Calu3 (cell line): ENCODE data around the gene SIGLEC9. TPM values are rescaled to one million over a fixed set of nuclear protein-coding genes. Genes with fewer than 3 reads are reported as not detected.
A peak's percentile ranks its signal among the peaks of the same experiment; 100 is the strongest.

Source experiments
- BruUV-seq: library from RNA; stranded (reverse); fragments of 400-500 nt; replicated peaks from 2 replicates; lab custom pipeline; 2021; lab: Mats Ljungman, UMichigan
- CTCF ChIA-PET: fragments of 300-600 bp; sonication (Branson Sonifier 250); formaldehyde crosslinking; loops from one replicate; lab custom pipeline; 2022; ENCODE audit warnings: antibody characterized with exemption; lab: Charles Lee
- DNase-seq: peaks from one replicate; pipeline ENCODE4 v3.0.0; 2022
- H3K27ac Mint-ChIP-seq: one replicate; pipeline ENCODE4 v1.8.0; 2022; ENCODE audit warnings: mixed read lengths; ENCODE audit not compliant: unreplicated experiment
- H3K27me3 Mint-ChIP-seq: one replicate; pipeline ENCODE4 v1.8.0; 2022; ENCODE audit warnings: mixed read lengths; ENCODE audit not compliant: unreplicated experiment
- H3K36me3 Mint-ChIP-seq: one replicate; pipeline ENCODE4 v1.8.0; 2022; ENCODE audit warnings: mild to moderate bottlenecking, moderate library complexity, mixed read lengths; ENCODE audit not compliant: insufficient read depth, unreplicated experiment
- H3K4me1 Mint-ChIP-seq: one replicate; pipeline ENCODE4 v1.8.0; 2022; ENCODE audit warnings: mild to moderate bottlenecking, low read depth, mixed read lengths; ENCODE audit not compliant: unreplicated experiment
- H3K4me3 Mint-ChIP-seq: one replicate; pipeline ENCODE4 v1.8.0; 2022; ENCODE audit warnings: mild to moderate bottlenecking, low read depth, moderate library complexity, mixed read lengths; ENCODE audit not compliant: unreplicated experiment
- H3K9me3 Mint-ChIP-seq: one replicate; pipeline ENCODE4 v1.8.0; 2022; ENCODE audit warnings: low read depth, mixed read lengths; ENCODE audit not compliant: unreplicated experiment
- CTCF ChIP-seq: fragments of 200-600 bp; IDR thresholded peaks from one replicate; pipeline ENCODE4 v1.8.0; 2022; ENCODE audit warnings: antibody characterized with exemption; ENCODE audit not compliant: unreplicated experiment
- intact Hi-C: fragments of 100-400 bp; cut with micrococcal nuclease; formaldehyde crosslinking; loops from one replicate; pipeline ENCODE4 v1.10.0; 2022; ENCODE audit not compliant: unreplicated experiment
- total RNA-seq: library from RNA; stranded (reverse); gene quantifications from 2 replicates; pipeline ENCODE4 v1.2.3, GENCODE V29; 2022

Gene SIGLEC9
- total RNA-seq, 1 experiment from 2014 or later: not detected

- Mint-ChIP-seq H3K27me3 (peaks cover 96% of the 10 kb centered on the region), H3K4me1 (no peaks in the 10 kb centered on the region), H3K4me3 (no peak overlapping the region), H3K27ac (no peak overlapping the region), H3K36me3 (no peaks in the 10 kb centered on the region), H3K9me3 (no peaks in the 10 kb centered on the region)
- no peak for TF ChIP-seq CTCF
- DNase-seq: no peak
- BruUV-seq: no TSS peak
- CTCF ChIA-PET: no interaction called here
- intact Hi-C loops: no loop called here
Observed at GRCh38 chr19:51150627-51151026, 25.9 kb downstream of the SIGLEC9 start.

- Mint-ChIP-seq H3K9me3 (no peaks in the 10 kb centered on the region), H3K4me3 (no peak overlapping the region), H3K36me3 (no peaks in the 10 kb centered on the region), H3K27ac (no peak overlapping the region), H3K27me3 (peaks cover 100% of the 10 kb centered on the region), H3K4me1 (no peaks in the 10 kb centered on the region)
- BruUV-seq: no TSS peak
- CTCF ChIA-PET: interaction anchor here (0.6 to 3.4 kb wide), 2 partner anchors 11 to 103 kb away, joined by 3 to 21 read pairs; no protein-coding TSS in a partner anchor
- DNase-seq: no peak
- intact Hi-C loops: loop anchor here (5.0 kb wide), 1 partner anchor 506 kb away; no protein-coding TSS in a partner anchor
- no peak for TF ChIP-seq CTCF
Observed at GRCh38 chr19:51156710-51157109, 32.0 kb downstream of the SIGLEC9 start.

GRCh38 chr19:51157265-51157664 lies 32.6 kb downstream of the SIGLEC9 start:
- Mint-ChIP-seq H3K27me3 (peaks cover 100% of the 10 kb centered on the region), H3K36me3 (no peaks in the 10 kb centered on the region), H3K27ac (no peak overlapping the region), H3K9me3 (no peaks in the 10 kb centered on the region), H3K4me3 (no peak overlapping the region), H3K4me1 (no peaks in the 10 kb centered on the region)
- TF ChIP-seq CTCF: no peak
- intact Hi-C loops: loop anchor here (5.0 kb wide), 1 partner anchor 505 kb away; no protein-coding TSS in a partner anchor
- CTCF ChIA-PET: interaction anchor here (0.6 to 3.4 kb wide), 2 partner anchors 12 to 102 kb away, joined by 3 to 21 read pairs; no protein-coding TSS in a partner anchor
- DNase-seq: no peak
- no TSS peak for BruUV-seq

- intact Hi-C loops: loop anchor here (1.0 to 5.0 kb wide), 2 partner anchors 101 to 504 kb away; no protein-coding TSS in a partner anchor
- peaks cover 100% of the 10 kb centered on the region for H3K27me3 Mint-ChIP-seq
- no peak overlapping the region for H3K4me3 Mint-ChIP-seq
- TF ChIP-seq CTCF: peak; percentile 83
- peak; percentile 88 for DNase-seq
- no peaks in the 10 kb centered on the region for H3K4me1 Mint-ChIP-seq
- no TSS peak for BruUV-seq
- no peaks in the 10 kb centered on the region for H3K36me3 Mint-ChIP-seq
- CTCF ChIA-PET: interaction anchor here (3.4 kb wide), 1 partner anchor 101 kb away, joined by 21 read pairs; no protein-coding TSS in a partner anchor
- no peak overlapping the region for H3K27ac Mint-ChIP-seq
- no peaks in the 10 kb centered on the region for H3K9me3 Mint-ChIP-seq
Observed at GRCh38 chr19:51158474-51159129, 33.9 kb downstream of the SIGLEC9 start.
